CD1c-positive myeloid dendritic cell (primary cell): ENCODE results near the gene OR2T8.

Source experiments
- DNase-seq: peaks from one replicate; pipeline ENCODE4 v3.0.0-alpha.2; 2016; ENCODE audit errors: extremely low spot score

Gene OR2T8, protein sequence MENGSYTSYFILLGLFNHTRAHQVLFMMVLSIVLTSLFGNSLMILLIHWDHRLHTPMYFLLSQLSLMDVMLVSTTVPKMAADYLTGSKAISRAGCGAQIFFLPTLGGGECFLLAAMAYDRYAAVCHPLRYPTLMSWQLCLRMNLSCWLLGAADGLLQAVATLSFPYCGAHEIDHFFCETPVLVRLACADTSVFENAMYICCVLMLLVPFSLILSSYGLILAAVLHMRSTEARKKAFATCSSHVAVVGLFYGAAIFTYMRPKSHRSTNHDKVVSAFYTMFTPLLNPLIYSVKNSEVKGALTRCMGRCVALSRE

GRCh38 chr1:247919952-247920351, at the start of gene OR2T8:
OR2T8 (plus strand) TSS chr1:247920252; CDS start chr1:247921018, 766 bp downstream.
- no peak for DNase-seq

DNA sequence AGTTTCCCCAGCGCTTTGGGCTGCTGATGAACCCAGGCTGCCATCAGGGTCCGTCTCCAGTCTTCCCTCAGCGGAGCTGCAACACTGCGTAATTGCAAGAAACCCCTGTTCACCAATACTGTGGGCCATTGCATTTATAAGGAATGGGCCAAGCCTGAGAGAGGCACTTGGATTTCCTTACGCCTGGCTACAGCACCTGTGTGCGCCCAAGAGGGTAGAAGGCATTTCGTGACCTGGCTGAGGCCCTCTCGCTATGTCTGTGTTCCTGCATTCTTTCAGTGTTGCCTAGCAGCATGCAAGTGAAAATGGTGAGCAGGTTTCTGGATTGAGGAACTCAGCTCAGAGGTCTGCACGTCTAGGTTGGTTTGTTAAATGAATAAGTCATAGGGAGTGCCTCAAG, 36.7 kb upstream of the OR2T8 start:
- DNase-seq = no peak

DNA sequence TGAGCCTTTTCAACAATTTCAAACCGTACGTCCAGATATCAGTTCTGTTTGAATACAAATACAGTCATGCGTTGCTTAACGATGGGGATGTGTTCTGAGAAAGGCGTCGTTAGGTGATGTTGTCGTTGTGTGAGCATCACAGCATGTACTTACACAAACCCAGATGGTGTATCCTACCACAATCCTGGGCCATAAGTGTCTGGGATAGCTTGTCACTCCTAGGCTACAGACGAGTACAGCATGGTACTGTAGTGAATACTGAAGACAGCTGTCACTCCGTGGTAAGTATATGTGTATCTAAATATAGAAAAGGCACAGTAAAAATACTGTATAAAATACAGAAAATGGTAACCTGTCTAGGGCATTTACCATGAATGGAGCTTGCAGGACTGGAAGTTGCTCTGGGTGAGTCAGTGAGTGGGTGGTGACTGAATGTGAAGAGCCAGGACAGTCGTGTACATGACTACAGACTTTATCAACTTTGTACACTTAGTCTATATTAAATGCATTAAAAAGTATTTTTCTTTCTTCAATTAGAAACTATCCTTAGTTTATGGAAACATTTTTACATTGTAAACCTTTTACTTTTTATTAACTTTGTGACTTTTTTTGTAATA, 35.1 kb upstream of the OR2T8 start:
- no peak for DNase-seq

GRCh38 chr1:247895163-247895637, 24.9 kb upstream of the OR2T8 start, which contains the start of gene OR2W3:
OR2W3 (plus strand) TSS chr1:247895587; CDS start chr1:247895587, 0 bp downstream.
- DNase-seq = no peak

DNA sequence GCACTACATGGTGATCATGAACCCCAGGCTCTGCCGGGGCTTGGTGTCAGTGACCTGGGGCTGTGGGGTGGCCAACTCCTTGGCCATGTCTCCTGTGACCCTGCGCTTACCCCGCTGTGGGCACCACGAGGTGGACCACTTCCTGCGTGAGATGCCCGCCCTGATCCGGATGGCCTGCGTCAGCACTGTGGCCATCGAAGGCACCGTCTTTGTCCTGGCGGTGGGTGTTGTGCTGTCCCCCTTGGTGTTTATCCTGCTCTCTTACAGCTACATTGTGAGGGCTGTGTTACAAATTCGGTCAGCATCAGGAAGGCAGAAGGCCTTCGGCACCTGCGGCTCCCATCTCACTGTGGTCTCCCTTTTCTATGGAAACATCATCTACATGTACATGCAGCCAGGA, 24.1 kb upstream of the OR2T8 start:
- no peak for DNase-seq

GRCh38 chr1:247904122-247904521, 15.9 kb upstream of the OR2T8 start:
- no peak for DNase-seq

DNA sequence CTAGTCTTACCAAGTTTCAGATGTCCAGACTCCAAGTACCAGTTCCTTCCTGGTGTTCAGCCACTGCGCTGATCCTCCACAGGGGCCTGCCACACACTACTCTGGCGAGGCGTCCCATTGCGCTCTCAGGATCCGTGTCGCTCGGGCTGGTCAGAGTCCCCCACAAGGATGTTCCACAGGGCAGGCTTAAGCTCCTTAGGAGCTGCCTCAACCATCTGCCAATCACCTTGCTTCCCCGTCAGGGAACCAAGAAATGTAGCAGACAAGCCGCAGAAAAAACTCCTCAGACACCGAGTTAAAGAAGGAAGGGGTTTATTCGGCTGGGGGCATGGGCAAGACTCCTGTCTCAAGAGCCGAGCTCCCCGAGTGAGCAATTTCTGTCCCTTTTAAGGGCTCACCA, 14.9 kb upstream of the OR2T8 start:
- no peak for DNase-seq

DNA sequence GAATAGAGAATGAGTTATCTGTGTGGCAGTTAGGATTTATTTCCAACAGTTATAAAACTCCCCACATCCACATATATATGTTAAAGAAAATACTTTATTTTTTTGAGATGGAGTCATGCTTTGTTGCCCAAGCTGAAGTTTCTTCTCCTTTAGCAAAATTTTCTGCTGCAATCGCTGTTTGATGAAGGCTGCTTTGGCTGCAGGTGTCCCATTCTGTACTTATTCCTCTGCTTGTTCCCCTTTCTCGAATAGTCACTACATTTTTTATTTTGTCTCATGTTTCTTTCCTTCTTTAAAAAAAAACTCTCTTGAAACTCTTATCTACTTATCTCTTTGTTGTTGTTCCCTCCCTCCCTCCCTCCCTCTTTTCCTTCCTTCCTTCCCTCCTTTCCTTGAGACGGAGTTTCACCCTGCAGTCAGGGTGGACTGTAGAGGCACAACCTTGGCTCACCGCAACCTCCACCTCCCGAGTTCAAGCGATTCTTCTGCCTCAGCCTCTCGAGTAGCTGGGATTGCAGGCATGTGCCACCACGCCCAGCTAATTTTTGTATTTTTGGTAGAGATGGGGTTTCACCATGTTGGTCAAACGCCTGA, 14.0 kb upstream of the OR2T8 start:
- no peak for DNase-seq

- peak; percentile 43 for DNase-seq
Measured at GRCh38 chr1:247906504-247907047, 13.5 kb upstream of the OR2T8 start.

DNA sequence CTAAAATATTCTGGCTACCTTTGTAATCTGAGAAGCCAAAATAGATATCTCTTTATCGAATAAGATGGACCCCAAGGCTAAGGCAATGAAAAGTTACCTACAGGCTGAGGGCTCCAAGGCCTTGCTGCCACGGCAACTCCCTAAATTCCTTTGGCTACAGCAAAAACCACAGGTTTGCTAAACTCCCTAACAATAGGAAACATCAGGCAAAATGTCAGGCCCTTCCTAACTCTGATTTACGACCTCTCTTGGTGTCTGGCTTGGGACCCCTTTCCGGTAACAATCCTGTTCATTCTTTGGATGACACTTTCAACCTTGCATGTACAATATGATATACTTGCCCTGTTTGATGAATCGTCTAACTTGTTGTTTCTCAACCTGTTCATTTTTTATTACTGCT, 11.3 kb upstream of the OR2T8 start:
- no peak for DNase-seq

DNA sequence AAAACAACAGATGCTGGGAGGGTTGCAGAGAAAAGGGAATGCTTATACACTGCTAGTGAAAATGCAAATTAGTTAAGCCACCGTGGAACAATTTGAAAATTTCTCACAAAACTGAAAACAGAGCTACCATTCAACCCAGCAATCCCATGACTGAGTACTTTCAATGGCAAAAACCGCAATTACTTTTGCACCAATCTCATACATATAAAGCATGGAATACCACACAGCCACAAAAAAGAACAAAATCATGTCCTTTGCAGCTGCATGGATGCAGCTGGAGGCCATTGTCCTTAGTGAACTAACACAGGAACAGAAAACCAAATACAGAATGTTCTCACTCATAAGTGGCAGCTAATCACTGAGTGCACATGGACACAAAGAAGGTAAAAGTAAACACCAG, 6.3 kb upstream of the OR2T8 start:
- no peak for DNase-seq

DNA sequence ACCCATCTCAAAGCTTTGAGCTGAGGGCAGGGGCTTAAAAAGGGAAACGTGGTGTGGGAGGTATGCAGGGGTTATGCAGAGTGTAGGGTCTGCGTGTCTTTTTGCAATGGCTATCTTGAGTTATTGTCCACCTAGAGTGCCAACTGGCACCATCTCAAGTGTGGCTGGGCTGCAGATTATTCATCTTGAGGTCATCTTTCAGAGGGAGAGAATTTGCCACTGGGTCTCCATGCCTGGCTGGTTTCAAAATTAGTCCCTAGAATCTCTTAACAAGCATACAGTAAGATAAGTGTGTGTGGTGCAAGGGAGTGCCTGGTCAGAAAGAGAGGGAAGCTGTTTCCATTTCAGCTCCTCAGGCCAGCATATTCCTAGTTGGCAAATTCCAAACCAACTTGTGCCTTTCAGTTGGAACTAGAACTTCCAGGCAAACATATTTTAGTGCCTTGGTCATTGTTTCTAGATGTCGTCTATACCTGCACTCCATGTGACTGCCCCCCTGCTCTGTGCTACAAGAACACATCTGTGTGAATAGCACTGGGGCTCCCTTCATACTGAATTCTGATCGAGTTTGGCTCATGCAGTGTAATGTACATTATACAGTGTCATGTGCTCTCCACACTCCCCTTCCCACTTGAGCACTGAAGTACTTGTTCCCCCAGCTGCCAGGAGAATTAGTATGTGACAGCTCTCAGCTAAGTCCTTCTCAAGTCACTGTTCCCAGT, 5.0 kb upstream of the OR2T8 start:
- no peak for DNase-seq

DNA sequence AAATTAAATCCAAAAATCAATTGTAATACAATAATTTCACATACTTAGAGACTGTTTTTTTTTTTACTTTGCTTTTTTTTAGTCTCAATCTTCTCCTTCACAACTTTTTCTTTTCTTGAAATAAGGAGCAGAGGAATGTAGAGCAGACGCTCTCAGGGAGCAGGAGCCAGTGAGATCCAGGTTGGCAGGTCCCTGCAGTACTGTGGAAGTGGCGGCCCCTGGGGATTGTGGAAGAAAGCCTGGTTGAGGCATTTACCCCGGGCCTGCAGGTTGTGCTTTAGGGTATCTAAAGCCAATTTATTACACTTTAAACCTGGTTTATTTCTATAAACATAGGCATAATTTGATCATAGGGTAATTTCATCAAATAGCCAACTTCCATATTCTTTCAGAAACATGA, 3.9 kb downstream of the OR2T8 start:
- no peak for DNase-seq

- no peak for DNase-seq
Measured at GRCh38 chr1:247924868-247925267, 4.8 kb downstream of the OR2T8 start, which contains the start of gene OR2AJ1. OR2AJ1 (plus strand) TSS chr1:247924889; CDS start chr1:247933769, 8,880 bp downstream.

DNA sequence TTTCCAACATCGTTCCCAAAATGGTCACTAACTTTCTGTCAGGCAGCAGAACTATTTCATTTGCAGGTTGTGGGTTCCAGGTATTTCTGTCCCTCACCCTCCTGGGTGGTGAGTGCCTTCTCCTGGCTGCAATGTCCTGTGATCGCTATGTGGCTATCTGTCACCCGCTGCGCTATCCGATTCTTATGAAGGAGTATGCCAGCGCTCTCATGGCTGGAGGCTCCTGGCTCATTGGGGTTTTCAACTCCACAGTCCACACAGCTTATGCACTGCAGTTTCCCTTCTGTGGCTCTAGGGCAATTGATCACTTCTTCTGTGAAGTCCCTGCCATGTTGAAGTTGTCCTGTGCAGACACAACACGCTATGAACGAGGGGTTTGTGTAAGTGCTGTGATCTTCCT, 13.9 kb downstream of the OR2T8 start:
- no peak for DNase-seq

GRCh38 chr1:247935781-247936180, 15.7 kb downstream of the OR2T8 start:
- no peak for DNase-seq

DNA sequence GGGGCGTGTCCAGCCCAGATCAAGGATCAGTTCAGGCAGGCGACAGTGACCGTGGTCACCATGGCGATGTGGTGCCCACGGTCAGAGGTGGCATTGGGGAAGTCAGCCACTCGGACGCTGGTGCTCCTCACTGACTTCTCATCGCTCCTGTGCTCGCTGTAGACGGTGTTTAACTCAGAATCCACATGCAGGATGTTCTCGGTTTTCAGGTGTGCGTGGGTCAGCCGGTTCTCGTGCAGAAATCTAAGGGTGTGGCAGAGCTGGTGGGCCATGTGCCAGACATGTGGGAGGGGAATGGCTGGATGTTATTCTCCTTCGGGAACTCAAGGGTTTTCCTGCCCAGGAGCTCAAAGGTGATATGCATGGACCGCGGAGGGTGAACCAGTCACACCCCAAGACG, 16.4 kb downstream of the OR2T8 start:
- no peak for DNase-seq

DNA sequence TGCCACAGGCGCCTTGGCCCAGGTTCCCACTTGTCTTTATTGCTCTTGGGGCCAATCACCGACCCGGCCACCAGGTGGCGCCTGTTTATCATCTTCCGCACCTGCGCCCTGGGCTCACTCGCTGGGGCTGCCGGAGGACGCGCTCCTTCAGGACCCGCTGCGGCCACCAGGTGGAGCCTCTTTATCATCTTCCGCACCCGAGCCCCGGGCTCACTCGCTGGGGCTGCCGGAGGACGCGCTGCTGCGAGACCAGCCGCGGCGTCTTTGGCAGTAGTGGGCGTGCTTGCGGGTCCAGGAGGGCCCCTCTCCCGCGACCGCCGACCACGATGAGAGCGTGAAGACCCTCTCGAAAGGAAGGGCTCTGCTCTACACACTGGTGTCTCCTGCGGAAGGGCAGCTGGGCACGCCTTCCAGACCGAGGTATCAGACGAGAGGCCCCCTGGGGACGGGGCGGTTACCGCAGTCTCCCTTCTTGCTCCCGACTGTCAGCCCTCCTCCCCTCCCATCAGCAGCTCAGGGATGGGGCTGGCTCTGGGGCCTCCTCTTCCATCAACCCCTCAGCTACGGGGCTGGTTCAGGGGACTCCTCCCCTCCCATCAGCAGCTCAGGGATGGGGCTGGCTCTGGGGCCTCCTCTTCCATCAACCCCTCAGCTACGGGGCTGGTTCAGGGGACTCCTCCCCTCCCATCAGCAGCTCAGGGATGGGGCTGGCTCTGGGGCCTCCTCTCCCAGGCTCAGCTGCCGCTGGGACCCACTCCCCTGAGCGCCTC, 17.1 kb downstream of the OR2T8 start:
- DNase-seq = peak; percentile 86

DNA sequence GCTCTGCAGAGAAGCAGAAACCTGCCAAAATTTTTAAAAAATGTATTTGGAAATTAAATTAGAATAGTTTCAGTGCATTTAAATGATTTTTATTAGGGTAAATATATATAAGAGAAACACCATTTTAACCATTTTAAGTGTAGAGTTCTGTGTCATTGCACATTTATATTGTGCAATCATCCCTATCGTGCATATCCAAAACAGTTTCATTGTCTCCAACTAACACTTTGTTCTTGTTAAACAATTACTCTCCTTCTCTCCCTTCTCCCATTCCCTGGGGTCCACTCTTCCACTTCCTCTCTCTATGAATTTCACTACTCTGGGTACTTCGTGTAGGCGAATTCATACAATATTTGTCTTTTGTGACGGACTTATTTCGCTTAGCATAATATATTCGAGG, 22.6 kb downstream of the OR2T8 start:
- DNase-seq = no peak

- no peak for DNase-seq
Measured at GRCh38 chr1:247948558-247948957, 28.5 kb downstream of the OR2T8 start, which contains the start of gene OR2L8. OR2L8 (plus strand) TSS chr1:247948858; CDS start chr1:247948858, 0 bp downstream.

- no peak for DNase-seq
Measured at GRCh38 chr1:247953408-247953807, 33.4 kb downstream of the OR2T8 start.
